NCI-H345 (cell line): ENCODE results near the gene CNGB1.
"Not testable (repeated sequence)": the region's sequence is repeated elsewhere in the genome, so short reads cannot be mapped to it uniquely, and the experiment has no call there.

ENCODE experiments used
- DNase-seq: peaks from one replicate; lab custom pipeline; 2025; lab: John Stamatoyannopoulos, UW

The CNGB1 gene

DNA sequence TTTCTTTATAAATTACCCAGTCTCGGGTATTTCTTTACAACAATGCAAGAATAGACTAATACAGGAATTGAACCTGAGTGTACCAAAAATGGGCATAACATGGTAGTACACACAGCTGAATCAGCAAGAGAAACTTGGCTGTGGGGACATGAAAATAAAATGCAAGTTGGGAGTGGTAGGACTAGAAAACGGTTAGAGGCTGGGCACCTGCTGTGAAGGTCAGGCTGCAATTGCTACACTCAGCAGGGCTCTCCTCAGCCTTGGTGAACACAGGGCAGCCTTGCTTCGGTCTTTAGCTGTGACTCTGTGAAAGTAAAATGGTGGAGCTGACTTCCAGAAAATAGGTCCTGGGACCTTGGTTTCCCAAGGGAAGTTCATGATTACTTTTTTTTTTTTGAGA is 45.6 kb downstream of the CNGB1 start:
- no peak for DNase-seq

DNA sequence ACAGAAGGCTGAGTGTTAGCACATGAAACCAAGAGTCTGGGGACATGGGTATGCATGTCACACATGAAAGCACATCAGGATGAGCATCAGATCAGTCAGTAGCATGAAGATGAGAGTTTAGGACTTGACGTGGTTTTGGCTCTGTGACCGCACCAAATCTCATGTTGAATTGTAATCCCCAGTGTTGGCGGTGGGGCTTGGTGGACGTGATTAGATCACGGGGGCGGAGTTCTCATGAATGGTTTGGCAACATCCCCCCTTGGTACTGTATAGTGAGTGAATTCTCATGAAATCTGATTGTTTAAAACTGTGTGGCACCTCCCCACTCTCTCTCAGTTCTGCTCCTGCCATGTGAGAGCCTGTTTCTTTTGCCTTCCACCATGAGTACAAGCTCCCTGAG is 46.4 kb downstream of the CNGB1 start:
- DNase-seq, result no peak

DNA sequence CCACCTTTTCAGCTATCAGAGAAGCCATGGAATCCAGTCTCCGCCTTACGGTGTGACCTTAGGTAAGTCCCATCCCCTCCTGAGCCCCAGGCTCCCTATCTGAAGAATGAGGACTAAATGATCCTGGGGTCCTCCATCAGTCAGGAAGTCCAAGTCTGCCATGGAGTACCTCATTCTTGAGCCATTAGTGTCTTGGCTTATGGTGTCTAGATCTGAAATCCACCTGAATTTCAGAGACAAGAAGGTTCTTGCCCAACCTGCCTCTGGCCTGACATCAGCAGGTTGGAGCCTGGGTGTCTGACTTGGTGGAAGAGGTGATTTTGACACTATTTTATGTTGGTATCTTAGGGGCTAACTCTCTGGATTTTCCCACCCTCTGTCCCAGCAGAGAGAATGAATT is 47.1 kb downstream of the CNGB1 start:
- no peak for DNase-seq

DNA sequence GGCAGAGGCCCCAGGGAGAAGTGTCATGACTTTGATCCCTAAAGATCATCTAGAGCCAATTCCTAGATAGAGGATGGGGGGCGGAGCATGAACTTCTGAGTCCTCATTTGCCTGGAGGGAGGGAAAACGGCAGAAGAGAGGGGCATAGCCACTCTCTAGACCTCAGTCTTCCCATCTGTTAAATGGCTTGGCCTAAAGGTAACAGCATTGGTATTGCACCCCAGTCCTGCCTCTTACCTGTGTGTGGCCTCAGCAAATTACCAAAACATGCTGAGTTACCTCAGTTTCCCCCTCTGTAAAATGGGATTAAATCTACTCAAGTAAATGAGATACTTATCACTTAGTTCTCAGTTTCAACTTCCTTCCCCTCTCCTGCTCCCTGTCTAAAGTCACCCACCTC is 47.5 kb downstream of the CNGB1 start:
- DNase-seq, result no peak

DNA sequence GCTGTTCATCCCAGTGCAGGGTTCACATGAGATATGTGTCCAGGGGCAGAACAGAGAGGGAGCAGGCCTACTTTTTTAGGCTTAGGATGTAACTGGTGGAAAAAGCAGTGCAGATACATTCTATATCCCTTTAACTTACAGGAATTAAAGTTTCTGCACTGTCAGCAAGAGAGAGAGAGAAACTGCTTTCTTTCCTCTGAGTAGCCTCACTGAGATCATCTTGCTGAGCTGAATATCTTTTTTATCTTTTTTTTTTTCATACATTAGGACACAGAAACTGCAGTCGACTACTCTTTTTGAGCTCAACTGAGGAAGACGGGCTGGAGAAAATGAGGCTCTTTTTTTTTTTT is 50.1 kb downstream of the CNGB1 start:
- DNase-seq, result no peak

DNA sequence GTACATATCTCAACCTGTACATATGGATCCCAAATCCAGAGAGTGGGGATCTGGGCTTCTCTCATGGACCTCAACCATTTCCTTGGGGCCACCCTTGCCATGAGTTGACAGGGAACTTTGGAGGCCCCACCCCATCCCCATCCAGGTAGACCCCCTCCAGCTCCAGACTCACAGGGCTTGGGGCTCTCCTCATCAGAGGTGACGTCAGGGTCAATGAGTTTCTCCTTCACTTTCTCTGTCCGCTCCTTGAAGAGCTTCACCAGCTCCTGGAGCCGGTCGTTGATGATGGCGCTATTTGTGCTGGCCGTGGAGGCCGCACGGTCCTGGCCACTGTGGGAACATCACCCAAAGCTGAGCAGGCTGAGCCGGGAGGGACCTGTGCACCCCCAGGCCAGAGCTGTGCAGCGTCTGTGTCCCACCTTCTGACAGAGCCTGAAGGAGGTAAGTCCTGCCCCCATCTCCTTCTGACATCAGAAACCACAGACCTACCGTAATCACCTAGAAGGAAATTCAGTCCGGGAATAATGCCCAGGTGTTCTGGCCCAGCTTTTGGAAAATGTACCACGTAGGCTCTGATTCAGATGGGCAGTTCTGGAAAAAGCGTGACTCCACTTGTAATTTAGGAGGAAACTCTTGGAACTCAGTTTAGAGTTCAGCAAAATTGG is 50.6 kb downstream of the CNGB1 start:
- no peak for DNase-seq

DNA sequence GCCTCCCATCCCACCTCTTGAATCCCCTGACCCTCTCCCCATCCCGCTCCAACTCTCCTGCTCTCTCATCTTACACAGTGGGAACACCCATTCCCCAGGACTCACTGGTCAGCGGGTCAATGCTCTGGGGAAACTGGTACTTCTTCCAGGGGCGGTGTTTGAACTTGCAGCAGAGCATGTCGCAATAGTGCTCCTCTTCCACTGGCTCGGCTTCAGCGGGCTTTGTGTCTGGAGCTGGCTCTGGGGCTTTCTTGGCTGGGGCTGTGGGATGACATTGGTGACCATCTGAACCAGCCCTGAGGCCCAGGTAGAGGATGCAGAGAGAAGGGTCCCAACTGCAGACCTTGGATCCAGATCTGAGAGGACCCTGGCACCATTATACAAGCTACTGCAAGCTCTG is 51.9 kb downstream of the CNGB1 start:
- no peak for DNase-seq

DNA sequence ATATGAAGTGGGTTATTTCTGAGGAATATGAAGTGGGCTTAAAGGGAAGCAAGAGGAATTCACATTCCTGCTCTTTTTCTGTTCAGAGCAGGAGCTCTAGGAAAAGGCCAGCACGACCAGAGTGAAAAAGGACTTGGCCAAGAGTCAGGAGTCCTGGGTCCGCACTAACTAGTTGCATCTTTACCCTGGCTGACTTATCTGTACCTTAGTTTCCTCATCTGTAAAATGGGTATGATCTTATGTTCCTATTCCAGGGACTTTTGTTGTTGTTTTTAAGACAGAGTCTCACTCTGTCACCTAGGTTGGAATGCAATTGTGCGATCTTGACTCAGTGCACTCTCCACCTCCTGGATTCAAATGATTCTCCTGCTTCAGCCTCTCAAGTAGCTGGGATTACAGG is 52.5 kb downstream of the CNGB1 start:
- no peak for DNase-seq

DNA sequence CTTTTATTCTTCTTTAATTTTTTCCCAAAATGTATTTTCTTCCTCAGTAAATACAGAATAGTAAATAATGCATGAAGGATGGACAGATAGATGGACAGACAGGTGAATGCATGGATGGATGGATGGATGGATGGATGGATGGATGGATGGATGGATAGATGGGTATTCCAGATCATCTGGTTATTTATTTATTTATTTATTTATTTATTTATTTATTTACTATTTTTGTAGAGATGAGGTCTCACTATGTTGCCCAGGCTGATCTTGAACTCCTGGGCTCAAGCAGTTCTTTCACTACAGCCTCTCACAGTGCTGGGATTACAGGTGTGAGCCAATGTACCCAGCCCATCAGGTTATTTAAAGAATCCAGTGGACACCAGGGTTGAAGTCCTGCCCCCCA is 53.0 kb downstream of the CNGB1 start:
- not testable (repeated sequence) for DNase-seq

DNA sequence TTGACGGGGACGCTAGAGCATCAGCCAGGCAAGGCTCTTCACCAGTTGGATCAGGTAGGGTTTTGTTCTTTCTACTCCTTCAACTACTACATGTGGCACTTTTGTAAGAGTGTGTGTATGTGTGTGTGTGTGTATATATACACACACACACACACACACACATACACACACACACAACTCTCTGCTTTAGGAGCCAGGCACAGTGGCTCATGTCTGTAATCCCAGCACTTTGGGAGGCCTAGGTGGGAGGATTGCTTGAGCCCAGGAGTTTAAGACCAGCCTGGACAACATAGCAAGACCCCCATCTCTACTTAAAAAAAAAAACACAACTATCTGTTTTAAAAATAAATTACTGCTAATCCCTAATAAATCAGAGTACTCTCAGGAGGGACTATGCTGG is 53.4 kb downstream of the CNGB1 start:
- not testable (repeated sequence) for DNase-seq

DNA sequence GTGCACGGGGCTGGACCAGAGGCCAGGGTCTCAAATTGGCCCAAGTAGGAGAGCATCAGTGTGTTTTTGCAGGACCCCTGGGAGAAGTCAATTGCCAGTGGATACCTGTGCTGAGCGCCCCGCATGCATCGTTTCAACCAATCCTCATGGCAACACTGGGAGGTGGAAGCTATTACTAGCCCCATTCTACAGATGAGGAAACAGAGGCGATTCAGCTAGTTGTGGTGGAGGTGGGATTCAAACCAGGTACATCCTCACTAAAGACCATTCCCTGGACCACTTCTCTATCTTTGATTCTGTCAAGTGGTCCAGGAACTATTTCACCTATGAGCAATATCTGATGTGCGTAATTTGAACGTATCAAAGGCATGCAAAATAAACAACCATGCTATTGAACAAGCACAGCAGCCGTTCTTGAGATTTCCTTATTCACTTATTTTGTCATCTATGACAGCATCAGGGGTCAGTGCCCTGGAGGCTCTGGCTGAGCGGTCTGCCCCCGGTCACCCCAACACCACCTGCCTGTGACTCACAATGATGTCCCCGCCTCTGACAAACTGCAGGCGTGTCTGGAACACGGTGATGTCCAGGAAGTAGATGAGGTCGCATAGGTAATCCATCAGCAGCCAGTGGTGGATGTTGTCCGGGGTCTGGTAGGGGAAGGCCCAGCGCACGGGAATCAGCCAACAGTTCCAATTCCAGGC is 54.0 kb downstream of the CNGB1 start:
- DNase-seq, result no peak

DNA sequence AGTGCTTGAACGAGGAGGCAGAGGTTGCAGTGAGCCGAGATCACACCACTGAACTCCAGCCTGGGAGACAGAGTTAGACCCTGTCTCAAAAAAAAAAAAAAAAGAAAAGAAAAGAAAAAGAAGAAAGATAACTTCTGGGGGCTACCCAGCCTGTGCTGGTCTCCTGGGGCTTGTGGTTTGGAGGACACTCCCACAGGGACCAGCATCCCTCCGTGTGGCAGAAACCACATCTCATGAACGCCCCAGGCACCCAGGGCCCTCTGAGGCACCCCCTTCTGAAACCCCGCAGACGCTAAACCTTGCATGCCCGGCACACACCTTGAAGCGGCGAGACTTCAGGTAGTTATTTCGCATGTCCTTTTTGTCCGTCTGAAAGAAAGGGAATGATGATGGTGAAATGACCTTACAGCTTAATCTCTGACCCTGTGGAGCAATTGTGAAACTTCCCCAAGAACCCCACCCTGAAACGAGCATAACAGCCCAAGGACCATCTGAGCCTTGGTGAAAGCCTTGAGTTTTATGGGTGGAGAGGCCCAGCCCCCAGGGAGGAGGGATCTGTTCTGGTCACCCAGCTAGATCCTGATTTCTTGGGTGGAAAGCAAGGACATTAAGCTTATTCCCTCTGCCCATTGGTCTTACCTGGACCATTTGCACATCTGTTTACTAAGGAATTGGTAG is 55.0 kb downstream of the CNGB1 start:
- no peak for DNase-seq

DNA sequence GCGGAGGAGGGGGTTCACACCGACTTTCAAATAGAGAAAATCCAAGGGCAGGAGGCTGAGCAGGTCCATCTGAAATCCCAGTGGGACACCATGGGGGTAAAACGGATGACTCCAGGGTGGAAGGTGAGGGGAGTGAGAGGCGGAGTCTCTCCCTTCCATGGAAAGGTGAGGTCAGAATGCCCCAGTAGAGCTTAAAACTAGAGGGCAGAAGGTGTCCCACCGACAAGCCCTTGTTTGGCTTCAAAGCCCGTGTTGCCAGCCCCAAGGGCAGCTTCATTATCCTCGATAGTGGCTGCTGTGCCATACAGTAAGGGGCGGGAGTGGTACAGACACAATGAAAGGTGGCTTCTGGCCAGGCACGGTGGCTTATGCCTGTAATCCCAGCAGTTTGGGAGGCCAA is 55.7 kb downstream of the CNGB1 start:
- no peak for DNase-seq

DNA sequence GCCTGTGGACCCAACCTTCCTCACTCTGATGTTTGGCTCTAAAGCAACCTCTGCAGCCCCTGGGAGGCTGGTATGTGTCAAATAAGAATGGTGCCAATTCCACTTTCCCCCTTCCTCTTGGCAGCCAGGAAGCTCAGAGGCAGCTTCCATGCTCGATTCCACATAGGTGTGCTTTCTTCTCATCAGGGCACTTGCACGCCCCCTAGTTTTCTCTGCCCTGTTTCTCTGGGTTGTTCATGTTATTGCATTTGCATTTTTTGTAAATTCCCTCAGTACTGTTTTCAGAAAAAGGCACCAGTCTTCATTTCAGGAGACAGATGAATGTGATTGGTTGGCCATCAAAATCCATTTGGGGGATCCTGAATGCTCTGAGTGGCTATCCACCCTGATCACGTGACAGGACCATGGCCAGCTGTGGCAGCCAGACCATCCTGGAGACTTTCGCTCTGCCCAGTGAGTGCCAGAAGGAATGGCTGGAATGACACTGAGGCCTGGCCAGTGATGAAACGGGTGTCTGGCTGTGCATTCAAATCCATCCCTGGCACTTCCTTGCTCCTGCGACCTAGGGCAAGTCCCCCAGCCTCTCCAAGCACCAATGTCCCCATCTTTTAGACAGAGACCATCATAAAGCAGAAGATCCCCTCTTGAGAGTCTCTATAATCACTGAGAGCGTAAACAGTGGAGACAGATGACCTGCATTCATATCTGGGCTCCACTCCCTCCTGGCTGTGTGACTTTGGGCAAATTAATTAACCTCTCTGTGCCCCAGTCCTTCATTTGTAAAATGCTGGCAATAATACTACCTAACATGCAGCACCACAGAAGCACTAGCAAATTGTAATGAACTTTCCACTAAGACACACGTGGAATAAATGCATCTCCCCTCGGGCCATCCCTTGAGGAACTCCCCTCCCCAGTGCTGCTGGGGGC is 56.4 kb downstream of the CNGB1 start:
- DNase-seq, result no peak

DNA sequence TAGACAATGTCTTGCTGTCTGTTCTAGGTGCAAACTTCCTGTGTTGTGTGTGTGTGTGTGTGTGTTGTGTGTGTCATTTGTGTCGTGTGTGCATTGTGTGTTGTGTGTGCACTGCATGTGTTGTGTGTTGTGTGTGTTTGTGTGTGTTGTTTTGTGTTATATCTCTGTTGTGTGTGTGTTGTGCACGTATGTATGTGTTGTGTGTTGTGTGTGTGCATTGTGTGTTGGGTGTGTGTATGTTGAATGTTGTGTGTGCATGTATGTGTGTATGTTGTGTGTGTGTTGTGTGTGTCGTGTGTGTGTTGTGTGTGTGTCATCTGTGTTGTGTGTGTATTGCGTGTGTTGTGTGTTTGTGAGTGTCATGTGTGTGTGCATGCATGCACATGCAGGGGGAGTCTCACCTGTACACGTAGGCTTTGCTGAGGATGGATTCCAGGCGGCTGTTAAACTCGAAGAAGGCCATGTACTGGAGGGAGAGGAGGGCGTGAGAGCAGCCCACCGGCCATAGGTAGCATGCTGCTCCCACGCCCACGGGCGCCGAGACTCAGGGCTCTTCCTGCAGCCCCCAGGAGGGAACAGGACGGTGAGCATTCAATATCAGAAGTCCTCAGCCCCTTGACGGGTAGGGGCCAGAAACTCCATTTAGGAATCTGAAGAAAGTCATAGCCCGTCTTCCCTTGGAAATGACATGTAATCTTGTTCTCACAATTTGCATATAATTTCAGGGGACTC is 58.2 kb downstream of the CNGB1 start:
- no peak for DNase-seq

DNA sequence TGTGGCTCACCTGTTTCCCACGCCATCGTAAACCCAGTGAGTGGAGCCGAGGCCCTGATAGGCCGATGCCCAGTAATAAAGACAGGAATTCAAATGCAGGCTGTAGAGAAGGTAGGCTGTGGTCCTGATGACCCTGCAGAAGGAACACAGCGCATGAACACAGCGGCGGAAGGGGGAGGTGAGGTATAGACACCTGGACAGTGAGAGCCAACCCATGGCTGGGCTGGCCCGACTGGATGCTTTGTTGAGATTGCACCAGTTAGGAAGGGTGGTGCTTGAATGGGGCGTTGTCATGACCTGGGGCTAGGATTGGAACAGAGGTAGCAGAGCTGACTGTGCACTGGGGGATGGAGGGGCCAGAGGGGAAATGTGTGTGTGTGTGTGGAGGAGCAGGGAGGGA is 59.2 kb downstream of the CNGB1 start:
- DNase-seq, result no peak

DNA sequence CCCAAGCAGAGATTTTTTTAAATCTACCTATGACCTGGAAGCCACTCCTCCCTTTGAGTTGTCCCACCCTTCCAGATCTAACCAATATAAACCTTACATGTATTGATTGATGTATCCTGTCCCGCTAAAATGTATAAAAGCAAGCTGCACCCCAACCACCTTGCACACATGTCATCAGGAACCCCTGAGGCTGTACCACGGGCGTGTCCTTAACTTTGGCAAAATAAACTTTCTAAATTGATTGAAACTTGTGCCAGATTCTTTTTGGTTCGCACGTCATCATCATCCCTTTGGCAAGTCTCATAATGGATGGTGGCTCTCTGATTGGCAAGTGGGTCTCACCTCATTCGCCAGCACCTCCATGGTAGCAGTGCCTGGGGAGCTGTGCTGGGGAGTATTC is 60.2 kb downstream of the CNGB1 start:
- DNase-seq, result no peak

DNA sequence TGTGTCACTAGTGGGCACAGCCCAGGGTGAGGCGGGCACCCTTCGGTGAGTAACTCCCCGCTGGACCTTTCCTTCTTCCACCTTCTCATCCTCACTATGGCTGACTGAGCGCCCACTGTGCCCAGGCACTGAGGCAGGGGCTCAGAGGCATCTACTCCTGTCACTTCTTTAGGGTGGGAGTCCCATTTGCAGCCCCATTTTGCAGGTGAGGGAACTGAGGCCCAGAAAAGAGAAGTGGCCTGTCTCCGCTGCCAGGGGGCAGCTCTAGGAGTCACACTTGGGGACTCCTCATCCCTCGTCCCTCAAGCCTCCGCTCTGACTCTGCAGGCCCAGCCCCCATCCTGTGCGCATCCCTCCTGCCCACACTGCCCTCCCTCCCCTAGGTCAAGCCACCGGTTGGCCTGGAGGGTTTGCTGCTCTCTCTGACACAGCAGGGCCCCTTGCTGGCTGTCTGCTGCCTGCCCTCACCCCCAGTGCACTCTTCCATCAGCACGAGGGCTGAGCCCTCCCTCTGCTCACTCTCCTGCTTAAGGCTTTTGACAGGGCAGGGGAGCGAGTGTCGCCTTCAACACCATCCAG is 62.4 kb downstream of the CNGB1 start:
- no peak for DNase-seq

DNA sequence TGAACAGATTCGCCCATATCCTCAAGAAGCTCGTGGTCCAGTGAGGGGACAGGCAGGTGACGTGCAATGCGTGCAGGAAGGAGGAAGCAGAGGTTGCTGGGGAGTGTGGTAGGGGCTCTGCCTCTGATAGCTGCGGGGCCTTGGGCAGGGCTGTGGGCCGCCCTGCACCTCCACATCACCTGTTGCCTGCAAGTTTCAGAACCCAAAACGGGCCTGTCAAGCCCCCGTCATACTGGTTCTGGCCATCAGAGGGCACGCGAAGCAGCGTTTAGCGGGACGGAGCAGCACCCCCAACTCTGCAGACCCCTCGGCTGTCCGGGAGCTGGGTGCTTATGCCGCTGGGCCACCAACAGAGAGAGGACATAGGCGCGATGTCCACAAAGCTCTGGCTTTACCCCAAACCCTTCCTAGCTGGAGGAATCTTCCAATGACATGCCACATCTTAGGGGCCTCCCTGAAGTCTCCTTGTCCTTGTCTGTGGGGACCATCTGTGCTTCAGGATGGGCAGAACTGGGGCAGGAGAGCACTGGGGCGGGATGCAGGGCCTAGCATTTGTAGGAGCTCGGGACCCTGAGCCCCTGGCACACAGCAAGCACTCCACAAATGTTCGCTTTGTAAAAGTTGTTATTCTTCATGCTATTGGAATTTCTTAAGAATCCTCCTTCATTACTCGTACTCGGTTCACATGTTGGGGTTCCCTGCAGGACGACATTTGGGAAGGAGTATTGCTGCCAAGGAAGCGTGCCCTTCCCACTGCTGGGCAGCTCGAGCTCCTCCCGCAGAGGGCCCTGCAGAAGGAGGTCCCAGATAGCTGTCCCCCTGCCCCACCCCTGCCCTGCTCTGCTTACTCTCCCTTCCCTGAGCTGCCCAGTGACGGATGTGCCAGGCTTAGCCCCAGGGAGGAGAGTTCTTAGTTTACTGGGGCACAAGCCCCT is 64.3 kb downstream of the CNGB1 start:
- no peak for DNase-seq

DNA sequence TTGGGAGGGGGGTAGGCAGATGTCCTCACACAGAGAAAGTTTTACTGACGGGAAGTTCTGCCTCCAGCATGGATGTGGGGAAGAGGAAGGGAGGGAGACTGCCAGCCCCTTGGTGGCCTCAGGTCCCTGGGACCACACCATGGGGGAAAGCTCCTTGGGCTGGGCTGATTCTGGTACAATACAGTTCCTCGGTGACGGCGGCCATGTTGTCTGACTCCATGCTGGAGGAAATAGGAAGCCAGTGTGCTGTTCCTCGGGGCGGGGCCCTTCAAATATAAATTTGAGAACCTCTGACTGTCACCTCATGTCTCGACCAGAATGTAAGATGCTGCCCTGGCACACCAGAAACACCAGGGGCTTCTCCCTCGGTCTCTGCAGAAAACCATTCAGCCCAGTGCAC is 66.8 kb downstream of the CNGB1 start:
- DNase-seq, result no peak
